Mesenchymal stem cell (in vitro differentiated cells and primary cell): Measurements from ENCODE around the gene ATF7.

Experiments
- DNase-seq: peaks from one replicate; pipeline ENCODE4 v3.0.0-alpha.2; 2013
- H2AFZ ChIP-seq: one replicate; pipeline ENCODE4 v1.6.1; 2013; ENCODE audit warnings: low read depth, mild to moderate bottlenecking, control low read depth, inconsistent platforms, low read length, moderate library complexity
- H2AK5ac ChIP-seq: 2 replicates; pipeline ENCODE4 v1.6.1; 2013; ENCODE audit warnings: low read length, moderate library complexity, mild to moderate bottlenecking, inconsistent platforms; ENCODE audit not compliant: severe bottlenecking
- H2BK120ac ChIP-seq: one replicate; pipeline ENCODE4 v1.6.1; 2013; ENCODE audit warnings: low read depth, mild to moderate bottlenecking, inconsistent platforms, low read length, moderate library complexity
- H2BK12ac ChIP-seq, 2 experiments: one replicate each; pipeline ENCODE4 v1.6.1; 2013; ENCODE audit warnings: inconsistent platforms in 2 of 2, low read length in 2 of 2, mild to moderate bottlenecking in 2 of 2, moderate library complexity in 2 of 2, control low read depth in 1 of 2
- H2BK15ac ChIP-seq: one replicate; pipeline ENCODE4 v1.6.1; 2013; ENCODE audit warnings: mild to moderate bottlenecking, low read depth, inconsistent platforms; ENCODE audit not compliant: poor library complexity, severe bottlenecking
- H2BK5ac ChIP-seq: 2 replicates; pipeline ENCODE4 v1.6.1; 2013; ENCODE audit warnings: low read depth, mild to moderate bottlenecking, low read length, control low read depth, inconsistent platforms; ENCODE audit not compliant: poor library complexity, severe bottlenecking
- H3K14ac ChIP-seq, 2 experiments: one replicate each; pipeline ENCODE4 v1.6.1; 2013; ENCODE audit warnings: inconsistent platforms in 2 of 2, low read length in 2 of 2, control low read depth in 1 of 2, mild to moderate bottlenecking in 1 of 2, moderate library complexity in 1 of 2
- H3K18ac ChIP-seq, 2 experiments: one replicate each; pipeline ENCODE4 v1.6.1; 2013; ENCODE audit warnings: inconsistent platforms in 2 of 2, low read length in 2 of 2, control low read depth in 1 of 2, low read depth in 1 of 2, mild to moderate bottlenecking in 1 of 2
- H3K23ac ChIP-seq, 2 experiments: one replicate each; pipeline ENCODE4 v1.6.1; 2013; ENCODE audit warnings: inconsistent platforms in 2 of 2, low read length in 2 of 2, mild to moderate bottlenecking in 2 of 2, moderate library complexity in 2 of 2, control low read depth in 1 of 2
- H3K27ac ChIP-seq: 2 replicates; pipeline ENCODE4 v1.5.1; 2013; ENCODE audit warnings: mild to moderate bottlenecking, moderate library complexity, low read length, control low read depth, inconsistent platforms; ENCODE audit not compliant: poor library complexity, severe bottlenecking
- H3K27me3 ChIP-seq, 2 experiments: 2 replicates each; pipeline versions ENCODE4 v1.6.1 to v1.7.0; 2013; ENCODE audit warnings: low read length in 2 of 2, mild to moderate bottlenecking in 2 of 2, moderate library complexity in 2 of 2, control low read depth in 1 of 2, inconsistent platforms in 1 of 2; ENCODE audit not compliant: control insufficient read depth in 1 of 2, insufficient read depth in 1 of 2
- H3K36me3 ChIP-seq, 2 experiments: 2 replicates each; pipeline versions ENCODE4 v1.6.1 to v1.7.0; 2013; ENCODE audit warnings: low read length in 2 of 2, control low read depth in 1 of 2, inconsistent platforms in 1 of 2, low read depth in 1 of 2, mild to moderate bottlenecking in 1 of 2; ENCODE audit not compliant: insufficient read depth in 2 of 2, control insufficient read depth in 1 of 2
- H3K4ac ChIP-seq, 2 experiments: one replicate each; pipeline ENCODE4 v1.6.1; 2013; ENCODE audit warnings: inconsistent platforms in 2 of 2, low read length in 2 of 2, mild to moderate bottlenecking in 2 of 2, moderate library complexity in 2 of 2, control low read depth in 1 of 2, low read depth in 1 of 2
- H3K4me1 ChIP-seq: 2 replicates; pipeline ENCODE4 v1.6.1; 2013; ENCODE audit warnings: low read depth, low read length, control low read depth; ENCODE audit not compliant: control insufficient read depth, insufficient read depth
- H3K4me2 ChIP-seq: 2 replicates; pipeline ENCODE4 v1.6.1; 2013; ENCODE audit warnings: low read length, mild to moderate bottlenecking, inconsistent platforms; ENCODE audit not compliant: poor library complexity, severe bottlenecking
- H3K4me3 ChIP-seq, 2 experiments: 2 replicates each; pipeline versions ENCODE4 v1.5.1 to v1.7.0; 2013; ENCODE audit warnings: low read length in 2 of 2, mild to moderate bottlenecking in 2 of 2, control low read depth in 1 of 2, low read depth in 1 of 2; ENCODE audit not compliant: insufficient read depth in 1 of 2
- H3K79me1 ChIP-seq: replicated peaks from 2 replicates; pipeline ENCODE4 v1.6.1; 2013; ENCODE audit warnings: mild to moderate bottlenecking, control low read depth, low read length, inconsistent platforms; ENCODE audit not compliant: poor library complexity, severe bottlenecking
- H3K9ac ChIP-seq: 2 replicates; pipeline ENCODE4 v1.7.0; 2013; ENCODE audit warnings: mild to moderate bottlenecking, low read length, moderate library complexity
- H3K9me3 ChIP-seq: 2 replicates; pipeline ENCODE4 v1.7.0; 2013; ENCODE audit warnings: mild to moderate bottlenecking, low read length; ENCODE audit not compliant: control insufficient read depth
- H4K8ac ChIP-seq: one replicate; pipeline ENCODE4 v1.6.1; 2013; ENCODE audit warnings: inconsistent platforms, mild to moderate bottlenecking, low read length, moderate library complexity
- H4K91ac ChIP-seq: one replicate; pipeline ENCODE4 v1.6.1; 2013; ENCODE audit warnings: mild to moderate bottlenecking, low read length, inconsistent platforms
- WGBS: methylation state at CpG from one replicate; pipeline ENCODE4 v1.1.7; 2013; ENCODE audit warnings: mixed read lengths; 5-methylcytosine and 5-hydroxymethylcytosine counted together

ATF7 gene

GRCh38 chr12:53484686-53485575 lies 141.3 kb downstream of the ATF7 start:
- Histone ChIP-seq H3K9me3 (no peaks in the 10 kb centered on the region), H3K4me2 (no peak overlapping the region), H3K36me3 (peaks cover 69 to 82% of the 10 kb centered on the region in 2 experiments), H4K91ac (no peak overlapping the region), H3K27me3 (no peaks in the 10 kb centered on the region), H3K14ac (no peak overlapping the region), H2AFZ (no peak overlapping the region), H3K18ac (no peak overlapping the region), H2BK120ac (no peak overlapping the region), H3K4ac (no peak overlapping the region), H3K9ac (no peak overlapping the region), H2BK15ac (no peak overlapping the region), H3K79me1 (peaks cover 16% of the 10 kb centered on the region), H3K23ac (no peak overlapping the region), H3K27ac (no peak overlapping the region), H2AK5ac (no peak overlapping the region), H2BK12ac (no peak overlapping the region), H2BK5ac (no peak overlapping the region), H3K4me3 (no peak overlapping the region), H3K4me1 (peaks cover 28% of the 10 kb centered on the region), H4K8ac (no peak overlapping the region)
- WGBS: 98% methylated on average over 10 of the region's 10 CpGs
- no peak for DNase-seq

- Histone ChIP-seq H2AK5ac (no peak overlapping the region), H4K8ac (peak overlapping the region; percentile 45), H2BK12ac (no peak overlapping the region), H4K91ac (no peak overlapping the region), H2AFZ (no peak overlapping the region), H3K4me1 (peaks cover 24% of the 10 kb centered on the region), H2BK120ac (no peak overlapping the region), H3K27ac (peak overlapping the region; percentile 11), H3K27me3 (no peaks in the 10 kb centered on the region), H3K23ac (no peak overlapping the region), H3K9me3 (no peaks in the 10 kb centered on the region), H3K18ac (no peak overlapping the region), H2BK5ac (no peak overlapping the region), H3K79me1 (peaks cover 16% of the 10 kb centered on the region), H3K4me3 (no peak overlapping the region), H3K9ac (no peak overlapping the region), H3K14ac (no peak overlapping the region), H2BK15ac (no peak overlapping the region), H3K36me3 (peaks cover 71 to 85% of the 10 kb centered on the region in 2 experiments), H3K4me2 (no peak overlapping the region), H3K4ac (no peak overlapping the region)
- DNase-seq: no peak
- 94% methylated on average over 4 of the region's 4 CpGs for WGBS
These were observed 142.2 kb downstream of the ATF7 start for GRCh38 chr12:53483979-53484377.

GRCh38 chr12:53483225-53483978 lies 142.8 kb downstream of the ATF7 start:
- no peak overlapping the region for H3K14ac ChIP-seq
- peak overlapping the region; percentile 11 for H3K27ac ChIP-seq
- H2BK15ac ChIP-seq: peak overlapping the region; percentile 33
- H3K9ac ChIP-seq: no peak overlapping the region
- H4K8ac ChIP-seq: peak overlapping the region; percentile 42
- H2BK120ac ChIP-seq: no peak overlapping the region
- no peak overlapping the region for H3K4me2 ChIP-seq
- WGBS: 97% methylated on average over 8 of the region's 9 CpGs
- no peak overlapping the region for H3K4ac ChIP-seq
- H2AK5ac ChIP-seq: peak overlapping the region; percentile 74
- H2BK5ac ChIP-seq: no peak overlapping the region
- H3K18ac ChIP-seq: peak overlapping the region in 1 of 2 experiments; percentile 11
- H3K4me1 ChIP-seq: peaks cover 24% of the 10 kb centered on the region
- DNase-seq: no peak
- no peak overlapping the region for H2AFZ ChIP-seq
- no peak overlapping the region for H3K4me3 ChIP-seq
- peaks cover 73 to 90% of the 10 kb centered on the region in 2 experiments for H3K36me3 ChIP-seq
- H2BK12ac ChIP-seq: peak overlapping the region in 1 of 2 experiments; percentile 26
- H4K91ac ChIP-seq: peak overlapping the region; percentile 45
- H3K23ac ChIP-seq: no peak overlapping the region
- peaks cover 16% of the 10 kb centered on the region for H3K79me1 ChIP-seq
- no peaks in the 10 kb centered on the region for H3K27me3 ChIP-seq
- H3K9me3 ChIP-seq: no peaks in the 10 kb centered on the region

- no peak for DNase-seq
- H3K9ac ChIP-seq: peak overlapping the region; percentile 33
- no peak overlapping the region for H2AK5ac ChIP-seq
- no peak overlapping the region for H2BK120ac ChIP-seq
- no peak overlapping the region for H2BK12ac ChIP-seq
- peaks cover 72 to 92% of the 10 kb centered on the region in 2 experiments for H3K36me3 ChIP-seq
- H3K4me2 ChIP-seq: no peak overlapping the region
- no peak overlapping the region for H3K14ac ChIP-seq
- H3K79me1 ChIP-seq: peaks cover 12% of the 10 kb centered on the region
- H4K91ac ChIP-seq: no peak overlapping the region
- no peak overlapping the region for H3K27ac ChIP-seq
- H2BK15ac ChIP-seq: no peak overlapping the region
- H3K9me3 ChIP-seq: no peaks in the 10 kb centered on the region
- 93% methylated on average over 18 of the region's 18 CpGs for WGBS
- H3K18ac ChIP-seq: no peak overlapping the region
- no peaks in the 10 kb centered on the region for H3K27me3 ChIP-seq
- peak overlapping the region; percentile 79 for H4K8ac ChIP-seq
- H2AFZ ChIP-seq: no peak overlapping the region
- H2BK5ac ChIP-seq: no peak overlapping the region
- H3K23ac ChIP-seq: no peak overlapping the region
- H3K4me1 ChIP-seq: peaks cover 21% of the 10 kb centered on the region
- no peak overlapping the region for H3K4ac ChIP-seq
- H3K4me3 ChIP-seq: no peak overlapping the region
These were observed 143.5 kb downstream of the ATF7 start for GRCh38 chr12:53482626-53483168.
